HEK293 (cell line): ENCODE results near the gene PACSIN2.

Experiments used
- CTCF ChIA-PET: fragments of 350-600 bp; formaldehyde crosslinking; extraction: SDS; loops from one replicate; lab custom pipeline; 2021; ENCODE audit warnings: antibody characterized with exemption; lab: Yijun Ruan, JAX
- POLR2A ChIA-PET: fragments of 300-600 bp; formaldehyde crosslinking; extraction: SDS; loops from one replicate; lab custom pipeline; 2020; ENCODE audit warnings: antibody characterized with exemption, inconsistent platforms; lab: Yijun Ruan, JAX
- H3K27ac ChIP-seq: fragments of 200-500 bp; sonication (Bioruptor generic); 2 replicates; pipeline ENCODE4 v1.5.1; 2014; ENCODE audit warnings: low read depth, low read length, control low read depth, inconsistent platforms; ENCODE audit errors: extremely low read depth
- H3K36me3 ChIP-seq, 2 experiments: fragments of 200-500 bp in 1 of 2; sonication (Bioruptor generic) in 1 of 2; 1 replicate in 1 of 2; 2 replicates in 1 of 2; pipeline ENCODE4 v1.5.1; 2014 to 2017; ENCODE audit warnings: inconsistent platforms in 2 of 2, low read length in 2 of 2; ENCODE audit not compliant: control insufficient read depth in 2 of 2, insufficient read depth in 1 of 2
- H3K4me1 ChIP-seq: fragments of 200-500 bp; sonication (Bioruptor generic); 2 replicates; pipeline ENCODE4 v1.5.1; 2014; ENCODE audit warnings: mild to moderate bottlenecking, low read length, inconsistent platforms; ENCODE audit not compliant: control insufficient read depth, insufficient read depth
- H3K4me3 ChIP-seq: 2 replicates; pipeline ENCODE4 v1.5.1; 2011; ENCODE audit warnings: low read depth, mild to moderate bottlenecking, control low read depth, low read length, moderate library complexity
- H3K9me3 ChIP-seq: fragments of 200-500 bp; sonication (Bioruptor generic); 2 replicates; pipeline ENCODE4 v1.5.1; 2014; ENCODE audit warnings: low read depth, low read length, inconsistent platforms; ENCODE audit not compliant: control insufficient read depth, insufficient read depth
- EGR2 ChIP-seq: fragments of 450-650 bp; formaldehyde crosslinking; IDR thresholded peaks from 2 replicates; pipeline ENCODE4 v1.5.1; 2016; ENCODE audit warnings: low read depth, missing biosample characterization, missing genetic modification characterization
- HOXD13 ChIP-seq: sonication (generic); formaldehyde crosslinking; IDR thresholded peaks from 2 replicates; pipeline ENCODE4 v1.8.0; 2022; ENCODE audit warnings: missing genetic modification reagents, borderline replicate concordance
- KLF1 ChIP-seq: fragments of 450-650 bp; formaldehyde crosslinking; IDR thresholded peaks from 2 replicates; pipeline ENCODE4 v1.5.1; 2016; ENCODE audit warnings: missing biosample characterization, missing genetic modification characterization
- OSR2 ChIP-seq: fragments of 450-650 bp; formaldehyde crosslinking; IDR thresholded peaks from 2 replicates; pipeline ENCODE4 v1.5.1; 2016; ENCODE audit warnings: missing biosample characterization, missing genetic modification characterization
- SALL2 ChIP-seq: fragments of 450-650 bp; formaldehyde crosslinking; IDR thresholded peaks from 2 replicates; pipeline ENCODE4 v1.5.0; 2017; ENCODE audit warnings: missing biosample characterization, mild to moderate bottlenecking, missing genetic modification characterization, borderline replicate concordance
- ZFHX2 ChIP-seq: fragments of 450-650 bp; formaldehyde crosslinking; conservative IDR thresholded peaks from 2 replicates; pipeline ENCODE4 v1.5.1; 2016; ENCODE audit warnings: missing biosample characterization, missing genetic modification characterization
- ZNF423 ChIP-seq: fragments of 450-650 bp; formaldehyde crosslinking; IDR thresholded peaks from 2 replicates; pipeline ENCODE4 v1.5.1; 2016; ENCODE audit warnings: missing biosample characterization, missing genetic modification characterization
- ZNF473 ChIP-seq: fragments of 450-650 bp; formaldehyde crosslinking; IDR thresholded peaks from 2 replicates; pipeline ENCODE4 v1.5.1; 2017; ENCODE audit warnings: missing biosample characterization, missing genetic modification characterization
- ZNF501 ChIP-seq: fragments of 450-650 bp; formaldehyde crosslinking; IDR thresholded peaks from 2 replicates; pipeline ENCODE4 v1.5.1; 2016; ENCODE audit warnings: missing biosample characterization, missing genetic modification characterization
- ZNF585B ChIP-seq: fragments of 450-650 bp; formaldehyde crosslinking; IDR thresholded peaks from 2 replicates; pipeline ENCODE4 v1.5.1; 2016; ENCODE audit warnings: missing biosample characterization, missing genetic modification characterization
- ZNF76 ChIP-seq: fragments of 450-650 bp; formaldehyde crosslinking; IDR thresholded peaks from 2 replicates; pipeline ENCODE4; 2016; ENCODE audit warnings: low read depth, missing biosample characterization, missing genetic modification characterization, borderline replicate concordance
- ZNF785 ChIP-seq: fragments of 450-650 bp; formaldehyde crosslinking; IDR thresholded peaks from 2 replicates; pipeline ENCODE4 v1.5.1; 2016; ENCODE audit warnings: missing biosample characterization, missing genetic modification characterization
- TF ChIP-seq, protein P1 (sequence below): fragments of 450-650 bp; formaldehyde crosslinking; IDR thresholded peaks from 2 replicates; pipeline ENCODE4 v1.5.1; 2016; ENCODE audit warnings: missing biosample characterization, missing genetic modification characterization
- TF ChIP-seq, protein P2 (sequence below): fragments of 450-650 bp; formaldehyde crosslinking; IDR thresholded peaks from 2 replicates; pipeline ENCODE4 v1.5.1; 2016; ENCODE audit warnings: missing biosample characterization, missing genetic modification characterization
- TF ChIP-seq, protein P3 (sequence below): sonication (generic); formaldehyde crosslinking; IDR thresholded peaks from 2 replicates; pipeline ENCODE4 v1.8.1; 2022; ENCODE audit warnings: mild to moderate bottlenecking, moderate library complexity, missing genetic modification reagents
- TF ChIP-seq, protein P4 (sequence below): fragments of 450-650 bp; formaldehyde crosslinking; optimal IDR thresholded peaks from 2 replicates; pipeline ENCODE3; 2016; ENCODE audit warnings: missing biosample characterization, mild to moderate bottlenecking, missing genetic modification characterization
- TF ChIP-seq, protein P5 (sequence below): fragments of 450-650 bp; formaldehyde crosslinking; IDR thresholded peaks from 2 replicates; pipeline ENCODE4 v1.5.1; 2016; ENCODE audit warnings: missing biosample characterization, missing genetic modification characterization
- TF ChIP-seq, protein P6 (sequence below): fragments of 450-650 bp; formaldehyde crosslinking; IDR thresholded peaks from 2 replicates; pipeline ENCODE4 v1.5.1; 2017; ENCODE audit warnings: missing biosample characterization, mild to moderate bottlenecking, missing genetic modification characterization, moderate library complexity

Gene PACSIN2

DNA sequence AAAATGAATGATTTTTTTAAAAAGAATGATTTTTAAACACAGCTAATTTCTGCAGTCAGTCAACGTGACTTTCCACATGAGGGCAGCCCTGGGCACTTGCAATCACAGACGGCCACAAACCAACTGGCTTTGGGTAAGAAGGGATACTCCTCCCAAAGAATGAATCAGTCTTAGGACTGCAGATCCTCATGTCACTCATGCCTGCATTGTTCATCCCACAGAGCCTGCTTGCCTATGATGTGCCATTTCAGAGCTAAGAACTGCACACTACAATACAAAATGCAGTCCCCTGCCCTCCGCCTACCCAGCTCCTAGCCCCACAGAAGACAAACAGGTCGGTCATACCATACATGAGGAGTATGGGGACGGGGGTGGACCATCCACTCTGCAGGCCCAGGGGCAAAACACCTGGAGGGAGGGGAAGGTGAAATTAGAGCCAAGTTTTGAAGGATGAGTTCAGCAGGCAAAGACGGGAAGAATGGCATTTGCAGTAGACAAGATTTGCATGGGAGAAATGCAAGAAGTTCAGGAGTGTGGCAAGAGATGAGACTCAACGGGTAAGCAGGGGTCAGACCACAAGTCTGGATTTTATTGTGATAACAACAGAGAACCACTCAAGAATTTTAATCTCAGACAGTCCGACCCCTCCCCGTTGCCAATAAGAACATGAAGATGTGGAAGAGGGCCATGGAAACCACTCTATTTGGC lies 24.7 kb downstream of the PACSIN2 start:
- no peak overlapping the region for H3K27ac ChIP-seq
- H3K36me3 ChIP-seq, result peaks cover 0 to 3% of the 10 kb centered on the region in 2 experiments; a peak in 1 of 3 replicates
- no peak overlapping the region for H3K4me3 ChIP-seq
- TF ChIP-seq, protein P1, sequence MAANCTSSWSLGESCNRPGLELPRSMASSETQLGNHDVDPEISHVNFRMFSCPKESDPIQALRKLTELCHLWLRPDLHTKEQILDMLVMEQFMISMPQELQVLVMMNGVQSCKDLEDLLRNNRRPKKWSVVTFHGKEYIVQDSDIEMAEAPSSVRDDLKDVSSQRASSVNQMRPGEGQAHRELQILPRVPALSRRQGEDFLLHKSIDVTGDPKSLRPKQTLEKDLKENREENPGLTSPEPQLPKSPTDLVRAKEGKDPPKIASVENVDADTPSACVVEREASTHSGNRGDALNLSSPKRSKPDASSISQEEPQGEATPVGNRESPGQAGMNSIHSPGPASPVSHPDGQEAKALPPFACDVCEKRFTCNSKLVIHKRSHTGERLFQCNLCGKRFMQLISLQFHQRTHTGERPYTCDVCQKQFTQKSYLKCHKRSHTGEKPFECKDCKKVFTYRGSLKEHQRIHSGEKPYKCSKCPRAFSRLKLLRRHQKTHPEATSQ, result no peak
- no peak for TF ChIP-seq ZNF585B
- TF ChIP-seq, protein P2, sequence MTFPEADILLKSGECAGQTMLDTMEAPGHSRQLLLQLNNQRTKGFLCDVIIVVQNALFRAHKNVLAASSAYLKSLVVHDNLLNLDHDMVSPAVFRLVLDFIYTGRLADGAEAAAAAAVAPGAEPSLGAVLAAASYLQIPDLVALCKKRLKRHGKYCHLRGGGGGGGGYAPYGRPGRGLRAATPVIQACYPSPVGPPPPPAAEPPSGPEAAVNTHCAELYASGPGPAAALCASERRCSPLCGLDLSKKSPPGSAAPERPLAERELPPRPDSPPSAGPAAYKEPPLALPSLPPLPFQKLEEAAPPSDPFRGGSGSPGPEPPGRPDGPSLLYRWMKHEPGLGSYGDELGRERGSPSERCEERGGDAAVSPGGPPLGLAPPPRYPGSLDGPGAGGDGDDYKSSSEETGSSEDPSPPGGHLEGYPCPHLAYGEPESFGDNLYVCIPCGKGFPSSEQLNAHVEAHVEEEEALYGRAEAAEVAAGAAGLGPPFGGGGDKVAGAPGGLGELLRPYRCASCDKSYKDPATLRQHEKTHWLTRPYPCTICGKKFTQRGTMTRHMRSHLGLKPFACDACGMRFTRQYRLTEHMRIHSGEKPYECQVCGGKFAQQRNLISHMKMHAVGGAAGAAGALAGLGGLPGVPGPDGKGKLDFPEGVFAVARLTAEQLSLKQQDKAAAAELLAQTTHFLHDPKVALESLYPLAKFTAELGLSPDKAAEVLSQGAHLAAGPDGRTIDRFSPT, result no peak
- no peak for TF ChIP-seq ZNF473 (tag by site-specific recombination)
- TF ChIP-seq, protein P3, sequence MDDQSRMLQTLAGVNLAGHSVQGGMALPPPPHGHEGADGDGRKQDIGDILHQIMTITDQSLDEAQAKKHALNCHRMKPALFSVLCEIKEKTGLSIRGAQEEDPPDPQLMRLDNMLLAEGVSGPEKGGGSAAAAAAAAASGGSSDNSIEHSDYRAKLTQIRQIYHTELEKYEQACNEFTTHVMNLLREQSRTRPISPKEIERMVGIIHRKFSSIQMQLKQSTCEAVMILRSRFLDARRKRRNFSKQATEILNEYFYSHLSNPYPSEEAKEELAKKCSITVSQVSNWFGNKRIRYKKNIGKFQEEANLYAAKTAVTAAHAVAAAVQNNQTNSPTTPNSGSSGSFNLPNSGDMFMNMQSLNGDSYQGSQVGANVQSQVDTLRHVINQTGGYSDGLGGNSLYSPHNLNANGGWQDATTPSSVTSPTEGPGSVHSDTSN (CRISPR knock-in tag), result no peak
- TF ChIP-seq, protein P4, sequence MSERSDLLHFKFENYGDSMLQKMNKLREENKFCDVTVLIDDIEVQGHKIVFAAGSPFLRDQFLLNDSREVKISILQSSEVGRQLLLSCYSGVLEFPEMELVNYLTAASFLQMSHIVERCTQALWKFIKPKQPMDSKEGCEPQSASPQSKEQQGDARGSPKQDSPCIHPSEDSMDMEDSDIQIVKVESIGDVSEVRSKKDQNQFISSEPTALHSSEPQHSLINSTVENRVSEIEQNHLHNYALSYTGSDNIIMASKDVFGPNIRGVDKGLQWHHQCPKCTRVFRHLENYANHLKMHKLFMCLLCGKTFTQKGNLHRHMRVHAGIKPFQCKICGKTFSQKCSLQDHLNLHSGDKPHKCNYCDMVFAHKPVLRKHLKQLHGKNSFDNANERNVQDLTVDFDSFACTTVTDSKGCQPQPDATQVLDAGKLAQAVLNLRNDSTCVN, result no peak
- TF ChIP-seq ZFHX2, result 0 out of 2 replicates have a peak, but pooled peaks have one; percentile 21
- TF ChIP-seq EGR2 (tag by site-specific recombination), result peak; percentile 58
- TF ChIP-seq, protein P5, sequence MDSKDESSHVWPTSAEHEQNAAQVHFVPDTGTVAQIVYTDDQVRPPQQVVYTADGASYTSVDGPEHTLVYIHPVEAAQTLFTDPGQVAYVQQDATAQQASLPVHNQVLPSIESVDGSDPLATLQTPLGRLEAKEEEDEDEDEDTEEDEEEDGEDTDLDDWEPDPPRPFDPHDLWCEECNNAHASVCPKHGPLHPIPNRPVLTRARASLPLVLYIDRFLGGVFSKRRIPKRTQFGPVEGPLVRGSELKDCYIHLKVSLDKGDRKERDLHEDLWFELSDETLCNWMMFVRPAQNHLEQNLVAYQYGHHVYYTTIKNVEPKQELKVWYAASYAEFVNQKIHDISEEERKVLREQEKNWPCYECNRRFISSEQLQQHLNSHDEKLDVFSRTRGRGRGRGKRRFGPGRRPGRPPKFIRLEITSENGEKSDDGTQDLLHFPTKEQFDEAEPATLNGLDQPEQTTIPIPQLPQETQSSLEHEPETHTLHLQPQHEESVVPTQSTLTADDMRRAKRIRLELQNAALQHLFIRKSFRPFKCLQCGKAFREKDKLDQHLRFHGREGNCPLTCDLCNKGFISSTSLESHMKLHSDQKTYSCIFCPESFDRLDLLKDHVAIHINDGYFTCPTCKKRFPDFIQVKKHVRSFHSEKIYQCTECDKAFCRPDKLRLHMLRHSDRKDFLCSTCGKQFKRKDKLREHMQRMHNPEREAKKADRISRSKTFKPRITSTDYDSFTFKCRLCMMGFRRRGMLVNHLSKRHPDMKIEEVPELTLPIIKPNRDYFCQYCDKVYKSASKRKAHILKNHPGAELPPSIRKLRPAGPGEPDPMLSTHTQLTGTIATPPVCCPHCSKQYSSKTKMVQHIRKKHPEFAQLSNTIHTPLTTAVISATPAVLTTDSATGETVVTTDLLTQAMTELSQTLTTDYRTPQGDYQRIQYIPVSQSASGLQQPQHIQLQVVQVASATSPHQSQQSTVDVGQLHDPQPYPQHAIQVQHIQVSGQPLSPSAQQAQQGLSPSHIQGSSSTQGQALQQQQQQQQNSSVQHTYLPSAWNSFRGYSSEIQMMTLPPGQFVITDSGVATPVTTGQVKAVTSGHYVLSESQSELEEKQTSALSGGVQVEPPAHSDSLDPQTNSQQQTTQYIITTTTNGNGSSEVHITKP, result peak; percentile 66
- CTCF ChIA-PET, result interaction anchor here (0.6 to 2.2 kb wide), 14 partner anchors 10 to 323 kb away, joined by 3 to 13 read pairs (median 5); no protein-coding TSS in a partner anchor
- H3K4me1 ChIP-seq, result peaks cover 16% of the 10 kb centered on the region; the same call in 1 of the 2 replicates
- H3K9me3 ChIP-seq, result no peaks in the 10 kb centered on the region
- POLR2A ChIA-PET, result interaction anchor here (1.3 to 2.8 kb wide), 2 partner anchors 15 to 24 kb away, joined by 4 to 18 read pairs; partner anchors contain the start of gene PACSIN2

DNA sequence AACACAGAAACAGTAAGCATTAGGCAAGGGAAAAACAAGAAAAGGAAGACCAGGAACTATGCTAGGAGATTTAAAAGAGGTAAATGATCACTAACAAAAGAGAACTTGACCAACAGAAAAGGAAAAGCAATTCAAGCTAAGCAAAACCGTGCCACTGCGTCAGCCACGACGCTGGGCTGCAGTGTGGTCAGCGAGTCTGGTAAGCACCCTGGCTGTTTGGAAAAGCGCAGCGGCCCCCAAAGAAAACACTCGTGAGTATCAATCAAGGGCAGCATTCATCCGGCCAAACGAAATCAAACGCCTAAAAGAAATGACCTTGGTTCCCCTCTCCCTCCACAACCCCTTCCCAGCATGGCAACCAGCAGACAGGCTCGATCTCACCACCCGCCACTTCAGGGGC lies 28.8 kb downstream of the PACSIN2 start:
- Histone ChIP-seq H3K9me3 (no peaks in the 10 kb centered on the region), H3K4me3 (no peak overlapping the region), H3K4me1 (peaks cover 8% of the 10 kb centered on the region; the same call in 1 of the 2 replicates), H3K27ac (no peak overlapping the region), H3K36me3 (no peaks in the 10 kb centered on the region)
- POLR2A ChIA-PET, result no interaction called here
- CTCF ChIA-PET, result no interaction called here
- TF ChIP-seq ZNF76 (tag by site-specific recombination), result no peak
- TF ChIP-seq SALL2 (tag by site-specific recombination), result no peak
- no peak for TF ChIP-seq KLF1
- TF ChIP-seq HOXD13 (CRISPR knock-in tag), result no peak
- no peak for TF ChIP-seq OSR2 (tag by site-specific recombination)
- TF ChIP-seq, protein P6, sequence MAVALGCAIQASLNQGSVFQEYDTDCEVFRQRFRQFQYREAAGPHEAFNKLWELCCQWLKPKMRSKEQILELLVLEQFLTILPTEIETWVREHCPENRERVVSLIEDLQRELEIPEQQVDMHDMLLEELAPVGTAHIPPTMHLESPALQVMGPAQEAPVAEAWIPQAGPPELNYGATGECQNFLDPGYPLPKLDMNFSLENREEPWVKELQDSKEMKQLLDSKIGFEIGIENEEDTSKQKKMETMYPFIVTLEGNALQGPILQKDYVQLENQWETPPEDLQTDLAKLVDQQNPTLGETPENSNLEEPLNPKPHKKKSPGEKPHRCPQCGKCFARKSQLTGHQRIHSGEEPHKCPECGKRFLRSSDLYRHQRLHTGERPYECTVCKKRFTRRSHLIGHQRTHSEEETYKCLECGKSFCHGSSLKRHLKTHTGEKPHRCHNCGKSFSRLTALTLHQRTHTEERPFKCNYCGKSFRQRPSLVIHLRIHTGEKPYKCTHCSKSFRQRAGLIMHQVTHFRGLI, result no peak
- no peak for TF ChIP-seq ZNF423 (tag by site-specific recombination)
- TF ChIP-seq ZNF785 (tag by site-specific recombination), result no peak
- TF ChIP-seq, protein P5, result no peak
- TF ChIP-seq ZNF501, result no peak
